Astrocyte (in vitro differentiated cells and primary cell): ENCODE results near the gene CNTNAP2.

Experiments
- EZH2 ChIP-seq: IDR thresholded peaks from 2 replicates; pipeline ENCODE4 v1.6.1; 2012; ENCODE audit warnings: mild to moderate bottlenecking, low read length, inconsistent platforms; ENCODE audit not compliant: insufficient read depth
- TF ChIP-seq, protein P1 (sequence below): IDR thresholded peaks from 2 replicates; pipeline ENCODE4 v1.5.1; 2011; ENCODE audit warnings: low read depth, mild to moderate bottlenecking, inconsistent platforms, low read length, moderate library complexity; ENCODE audit not compliant: insufficient read depth

DNA sequence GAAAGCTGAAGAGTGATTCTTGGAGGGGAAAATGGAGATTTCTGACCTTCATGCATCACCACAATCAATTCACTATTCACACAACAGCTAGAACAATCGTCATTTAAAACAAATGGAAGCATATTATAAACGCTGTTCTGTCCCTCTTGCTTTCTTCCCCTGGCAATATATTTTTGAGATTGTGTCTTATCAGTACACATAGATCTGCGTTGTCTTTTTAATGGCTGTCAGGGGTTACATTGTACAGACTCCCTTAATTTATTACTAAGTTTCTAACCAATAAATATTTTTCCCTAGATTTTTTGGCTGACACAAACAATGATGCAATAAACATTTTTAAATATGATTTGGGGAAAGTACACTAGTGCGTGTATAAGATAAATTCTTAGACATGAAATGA is 1358.3 kb downstream of the CNTNAP2 start:
- TF ChIP-seq, protein P1, sequence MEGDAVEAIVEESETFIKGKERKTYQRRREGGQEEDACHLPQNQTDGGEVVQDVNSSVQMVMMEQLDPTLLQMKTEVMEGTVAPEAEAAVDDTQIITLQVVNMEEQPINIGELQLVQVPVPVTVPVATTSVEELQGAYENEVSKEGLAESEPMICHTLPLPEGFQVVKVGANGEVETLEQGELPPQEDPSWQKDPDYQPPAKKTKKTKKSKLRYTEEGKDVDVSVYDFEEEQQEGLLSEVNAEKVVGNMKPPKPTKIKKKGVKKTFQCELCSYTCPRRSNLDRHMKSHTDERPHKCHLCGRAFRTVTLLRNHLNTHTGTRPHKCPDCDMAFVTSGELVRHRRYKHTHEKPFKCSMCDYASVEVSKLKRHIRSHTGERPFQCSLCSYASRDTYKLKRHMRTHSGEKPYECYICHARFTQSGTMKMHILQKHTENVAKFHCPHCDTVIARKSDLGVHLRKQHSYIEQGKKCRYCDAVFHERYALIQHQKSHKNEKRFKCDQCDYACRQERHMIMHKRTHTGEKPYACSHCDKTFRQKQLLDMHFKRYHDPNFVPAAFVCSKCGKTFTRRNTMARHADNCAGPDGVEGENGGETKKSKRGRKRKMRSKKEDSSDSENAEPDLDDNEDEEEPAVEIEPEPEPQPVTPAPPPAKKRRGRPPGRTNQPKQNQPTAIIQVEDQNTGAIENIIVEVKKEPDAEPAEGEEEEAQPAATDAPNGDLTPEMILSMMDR = no peak
- no peak for TF ChIP-seq EZH2
